ENCODE data around the gene LMBR1.
"Not testable (repeated sequence)": the region's sequence is repeated elsewhere in the genome, so short reads cannot be mapped to it uniquely, and the experiment has no call there.

LMBR1 gene

DNA sequence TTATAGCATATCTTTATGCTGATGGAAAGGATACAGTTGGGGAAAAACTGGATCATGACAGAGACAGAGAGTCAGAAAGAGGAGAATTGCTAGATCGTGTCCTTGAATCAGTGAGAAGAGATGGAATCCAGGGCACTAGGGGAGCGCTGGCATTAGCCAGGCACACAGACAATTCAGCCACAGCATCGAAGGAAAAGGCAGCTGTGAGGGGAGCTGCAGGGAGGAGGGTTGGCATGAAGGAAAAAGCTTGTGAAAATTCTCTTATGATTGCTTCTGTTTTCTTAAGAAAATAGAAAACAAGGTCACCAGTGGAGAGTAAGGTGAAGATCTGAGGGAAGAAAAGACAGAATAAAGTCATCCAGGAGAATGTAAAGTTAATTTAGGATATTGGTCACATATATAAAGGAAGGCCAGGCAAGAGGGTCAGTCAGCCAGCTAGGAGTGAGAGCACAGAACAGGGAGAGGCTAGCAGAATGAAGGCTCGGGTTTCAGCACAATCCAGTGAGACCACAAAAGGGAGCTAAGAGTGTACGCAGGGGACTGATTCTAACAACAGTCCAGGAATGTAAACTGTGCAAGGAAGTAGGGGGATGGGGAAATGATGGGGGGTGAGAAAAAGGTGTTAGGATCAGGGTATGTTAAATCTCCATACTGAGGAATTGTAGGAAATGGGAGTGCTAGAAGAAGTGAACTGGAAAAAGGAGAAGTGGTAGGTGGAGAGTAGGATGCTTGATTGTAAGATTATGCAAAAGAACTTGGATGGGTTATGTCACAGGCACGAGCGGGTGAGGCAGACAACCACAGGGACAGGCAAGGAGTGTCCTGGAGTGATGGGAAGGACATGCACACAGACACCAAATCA, 140.4 kb downstream of the LMBR1 start:
- DNase-seq = no peak

GRCh38 chr7:156751319-156751718, 141.7 kb downstream of the LMBR1 start:
- DNase-seq = no peak

DNA sequence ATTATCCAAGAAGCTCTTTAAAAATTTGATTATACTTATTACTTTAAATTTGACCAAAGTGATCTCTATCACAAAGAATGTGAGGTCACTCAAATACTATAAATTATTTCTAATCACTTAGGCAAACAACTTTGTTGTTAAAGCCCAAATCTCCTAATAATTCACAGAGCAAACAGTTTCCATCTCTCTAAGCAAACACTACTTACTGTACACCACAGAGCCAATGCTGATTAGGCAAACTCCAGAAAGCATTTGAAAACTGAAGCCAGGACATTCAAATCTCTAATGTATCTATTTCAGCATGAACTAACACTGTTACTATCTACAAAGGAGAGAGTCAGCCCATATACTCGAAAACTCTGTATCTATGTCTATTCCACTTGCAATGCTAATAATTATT, 145.3 kb downstream of the LMBR1 start:
- DNase-seq = no peak

- no peak for DNase-seq
Observed at GRCh38 chr7:156746891-156747290, 146.1 kb downstream of the LMBR1 start.

DNA sequence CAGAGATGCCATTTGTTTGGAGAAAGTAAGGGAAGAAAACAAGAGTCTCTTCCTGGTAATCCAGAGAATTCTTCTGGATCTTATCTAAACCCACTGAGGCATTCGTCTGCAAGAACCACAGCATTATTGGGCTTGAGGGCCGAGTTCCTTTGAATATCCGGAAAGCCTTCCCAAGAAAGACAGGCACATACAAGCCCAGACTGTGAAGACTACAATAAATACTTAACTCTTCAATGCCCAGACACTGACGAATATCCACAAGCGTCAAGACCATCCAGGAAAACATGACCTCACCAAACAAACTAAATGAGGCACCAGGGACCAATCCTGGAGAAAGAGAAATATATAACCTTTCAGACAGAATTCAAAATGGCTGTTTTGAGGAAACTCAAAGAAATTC, 153.4 kb downstream of the LMBR1 start:
- DNase-seq = no peak

- no peak for DNase-seq
Observed at GRCh38 chr7:156735851-156736250, 157.1 kb downstream of the LMBR1 start.

DNA sequence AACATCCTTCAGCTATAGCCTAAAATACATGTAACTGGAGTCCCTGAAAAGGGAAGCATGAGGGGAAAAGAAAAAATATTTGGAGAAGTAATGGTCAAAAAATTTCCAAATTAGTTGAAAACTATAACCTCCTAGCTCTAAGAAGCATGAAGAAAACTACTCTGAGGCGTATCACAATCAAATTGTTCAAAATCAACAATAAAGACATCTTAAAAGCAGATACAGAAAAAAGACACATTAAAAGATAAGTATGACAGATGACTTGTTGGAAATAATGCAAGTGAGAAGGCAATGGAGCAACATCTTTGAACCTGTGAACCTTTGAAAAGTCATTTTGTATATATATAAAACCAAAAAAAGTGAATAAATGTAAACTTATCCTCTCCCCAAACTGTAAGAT, 159.3 kb downstream of the LMBR1 start:
- DNase-seq = no peak

- no peak for DNase-seq
Observed at GRCh38 chr7:156732091-156732625, 160.8 kb downstream of the LMBR1 start.

- DNase-seq = no peak
Observed at GRCh38 chr7:156731651-156732050, 161.3 kb downstream of the LMBR1 start.

DNA sequence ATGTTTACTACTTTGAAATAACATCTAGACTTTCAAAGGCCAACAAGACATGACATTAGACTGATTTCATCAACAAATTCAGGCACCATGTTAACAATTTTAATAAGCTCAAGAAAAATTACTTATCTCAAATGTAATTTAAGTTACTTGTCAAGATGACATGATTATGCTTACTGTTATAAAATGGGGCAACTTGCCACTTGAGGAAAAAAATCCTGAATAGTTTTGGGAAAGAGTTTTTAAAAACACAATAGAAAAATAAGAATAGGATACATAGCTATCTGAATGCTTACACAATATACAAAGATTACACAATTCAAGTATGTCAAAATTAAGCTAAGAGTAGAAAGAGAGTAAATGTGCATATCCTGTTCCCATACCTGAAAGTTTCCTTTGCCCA, 167.0 kb downstream of the LMBR1 start:
- DNase-seq = no peak

GRCh38 chr7:156725073-156725472, 167.9 kb downstream of the LMBR1 start:
- DNase-seq = no peak

DNA sequence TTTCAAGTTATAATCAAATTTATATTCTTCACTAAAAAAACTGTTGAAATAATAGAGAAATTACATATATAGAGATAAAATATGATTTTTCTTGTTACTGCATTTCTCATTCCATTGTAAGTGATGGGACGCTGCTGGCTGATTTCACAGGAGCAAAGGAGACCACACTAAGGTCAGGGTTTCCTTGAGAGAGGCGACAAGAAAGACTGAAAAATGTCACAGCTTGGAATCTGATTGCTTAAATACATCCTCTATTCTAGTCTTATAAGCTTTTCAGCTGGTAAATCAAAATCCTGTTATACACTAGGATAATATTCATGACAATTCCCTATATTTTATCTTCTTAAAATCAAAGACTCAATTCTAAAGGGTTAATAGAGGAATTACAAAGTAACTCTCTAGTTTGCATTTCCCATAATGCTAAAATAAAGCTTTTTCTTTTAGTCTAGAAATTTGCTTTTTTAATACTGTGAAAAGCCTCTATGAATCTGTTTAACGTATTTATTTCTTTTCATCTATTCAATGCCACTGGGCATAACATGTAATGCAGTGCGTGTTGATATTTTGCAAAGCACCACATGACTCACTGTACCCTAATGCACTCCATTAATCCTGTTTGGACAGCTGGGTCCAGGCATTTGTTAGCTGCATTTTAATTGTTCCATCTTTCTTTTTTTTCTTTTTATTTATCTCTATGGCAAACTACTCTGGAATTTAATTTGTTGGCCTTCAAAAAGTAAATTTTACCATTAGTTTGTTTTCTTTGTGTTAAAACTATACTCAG, 170.7 kb downstream of the LMBR1 start:
- no peak for DNase-seq

DNA sequence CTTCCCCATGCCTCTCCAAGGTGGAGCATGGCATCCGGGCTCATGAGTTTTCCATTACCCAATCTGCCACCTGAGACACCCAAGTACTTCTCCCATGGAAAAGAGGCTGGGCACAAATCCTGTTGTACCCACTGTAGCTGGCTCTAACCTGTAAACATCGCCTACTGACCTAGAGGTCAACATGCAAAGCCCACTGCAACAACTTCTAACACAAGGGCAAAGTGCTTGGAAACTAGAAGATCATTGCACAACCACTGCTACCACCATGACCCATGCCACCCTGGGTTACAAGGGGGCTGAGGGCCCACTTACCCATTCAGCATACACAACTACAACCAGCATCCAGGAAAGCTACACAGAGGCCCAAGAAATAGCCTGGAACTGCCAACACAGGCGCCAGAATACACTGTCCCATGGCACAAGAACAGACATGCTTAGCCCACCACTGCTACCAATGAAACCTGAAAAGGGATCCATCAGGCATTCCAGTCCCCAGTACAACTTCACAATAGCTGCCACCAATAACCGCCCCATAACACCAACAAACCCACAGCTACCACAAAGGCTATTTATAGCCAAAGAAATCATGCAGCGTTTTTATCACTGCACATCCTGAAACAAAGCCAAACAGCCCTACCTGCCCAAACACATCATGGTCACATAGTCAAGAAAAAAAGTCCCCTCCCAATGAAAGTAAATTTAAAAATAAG, 189.1 kb downstream of the LMBR1 start:
- no peak for DNase-seq

DNA sequence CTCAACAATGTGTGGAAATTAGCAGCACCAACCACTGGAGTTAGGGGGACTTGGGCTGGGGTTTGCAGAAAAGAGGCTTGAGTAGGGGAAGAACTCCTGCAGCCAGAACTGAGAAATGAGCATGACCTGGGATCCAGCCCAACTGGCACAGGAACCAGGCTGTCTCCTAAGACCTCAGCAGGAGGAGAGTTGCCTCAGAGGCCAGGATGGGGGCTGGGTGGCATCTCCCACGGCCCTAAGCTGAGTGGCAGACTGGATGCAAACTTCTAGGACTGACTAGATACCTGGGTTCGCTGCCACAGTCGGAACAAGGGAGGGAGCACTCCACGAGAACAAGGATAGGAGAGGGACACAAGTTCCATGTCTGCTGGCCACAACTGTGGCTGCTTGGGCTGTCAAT, 189.8 kb downstream of the LMBR1 start:
- no peak for DNase-seq

GRCh38 chr7:156702399-156702798, 190.6 kb downstream of the LMBR1 start:
- no peak for DNase-seq

GRCh38 chr7:156701787-156702186, 191.2 kb downstream of the LMBR1 start:
- DNase-seq = not testable (repeated sequence)

- DNase-seq = not testable (repeated sequence)
Observed at GRCh38 chr7:156698512-156698911, 194.5 kb downstream of the LMBR1 start.

GRCh38 chr7:156697283-156697682, 195.7 kb downstream of the LMBR1 start:
- not testable (repeated sequence) for DNase-seq

GRCh38 chr7:156693627-156694026, 199.4 kb downstream of the LMBR1 start:
- DNase-seq = no peak

- no peak for DNase-seq
Observed at GRCh38 chr7:156692849-156693248, 200.1 kb downstream of the LMBR1 start.

DNA sequence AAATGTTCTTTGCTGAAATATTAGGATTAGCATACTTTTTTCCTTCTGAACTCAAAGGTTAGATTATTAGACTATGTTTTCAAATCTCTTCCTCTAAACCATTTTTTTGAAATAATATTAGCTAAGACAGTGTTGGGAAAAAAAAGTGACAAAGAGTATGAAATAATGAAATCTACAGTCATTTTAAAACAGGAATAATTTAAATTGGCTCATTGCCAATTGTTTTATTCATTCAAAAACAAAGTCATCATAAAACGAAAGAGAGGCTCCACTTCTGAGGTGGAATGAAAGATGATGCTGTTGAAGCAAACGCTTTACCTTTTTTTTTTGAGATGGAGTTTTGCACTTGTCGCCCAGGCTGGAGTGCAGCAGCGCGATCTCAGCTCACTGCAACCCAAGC, 201.2 kb downstream of the LMBR1 start:
- no peak for DNase-seq

GRCh38 chr7:156684661-156685060, 208.3 kb downstream of the LMBR1 start:
- no peak for DNase-seq

DNA sequence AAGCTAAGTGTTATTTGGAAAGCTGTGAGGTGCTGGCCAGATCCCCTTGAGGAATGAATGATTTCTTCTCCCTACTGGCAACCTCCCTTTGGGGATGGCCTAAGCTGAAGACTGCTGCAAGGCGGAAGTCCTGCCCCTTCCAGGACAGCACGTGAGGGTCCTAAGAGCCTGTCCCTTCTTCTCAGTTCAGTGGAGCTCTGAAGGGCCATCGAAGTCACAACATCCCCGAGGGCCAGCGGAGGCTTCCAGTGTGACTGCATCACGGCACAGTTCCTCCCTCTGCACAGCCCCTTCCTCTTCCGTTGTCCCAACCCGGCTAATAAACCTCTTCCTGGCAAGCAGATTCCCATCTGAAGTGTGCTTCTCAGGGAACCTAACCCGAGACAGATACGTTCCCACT, 208.7 kb downstream of the LMBR1 start:
- DNase-seq = no peak
